Measurements from ENCODE around the gene TRAPPC2L. TPM values are rescaled to one million over a fixed set of nuclear protein-coding genes. Genes with fewer than 3 reads are reported as not detected.
A peak's percentile ranks its signal among the peaks of the same experiment; 100 is the strongest.

TRAPPC2L gene
- total and polyA plus RNA-seq, 2 of the 13 experiments (the other 11 are each of a cell fraction or from before 2014, with no cell fraction given) = 96.3 to 107 TPM

GRCh38 chr16:88810912-88811768 lies 45.8 kb upstream of the TRAPPC2L start (continued):
- no peak; the same call in 1 of the 2 replicates for TF ChIP-seq POLR2G (IDR thresholded peaks at IDR 0.05; ENCODE audit: low read depth, low read length)
- no peak for TF ChIP-seq HMG20B (CRISPR knock-in tag; conservative IDR thresholded peaks at IDR 0.05)
- no peak for TF ChIP-seq ZNF772 (CRISPR knock-in tag; IDR thresholded peaks at IDR 0.05)
- TF ChIP-seq NPAS2 (CRISPR knock-in tag; IDR thresholded peaks at IDR 0.05; ENCODE audit: borderline replicate concordance) = no peak
- TF ChIP-seq ZFP91 (CRISPR knock-in tag; IDR thresholded peaks at IDR 0.05; ENCODE audit: borderline replicate concordance) = no peak
- peak; percentile 81; the same call in 1 of the 2 replicates for TF ChIP-seq TGIF2 (CRISPR knock-in tag; IDR thresholded peaks at IDR 0.05)
- no peak for TF ChIP-seq ETV5 (CRISPR knock-in tag; IDR thresholded peaks at IDR 0.05; ENCODE audit: borderline replicate concordance)
- TF ChIP-seq, protein P1, sequence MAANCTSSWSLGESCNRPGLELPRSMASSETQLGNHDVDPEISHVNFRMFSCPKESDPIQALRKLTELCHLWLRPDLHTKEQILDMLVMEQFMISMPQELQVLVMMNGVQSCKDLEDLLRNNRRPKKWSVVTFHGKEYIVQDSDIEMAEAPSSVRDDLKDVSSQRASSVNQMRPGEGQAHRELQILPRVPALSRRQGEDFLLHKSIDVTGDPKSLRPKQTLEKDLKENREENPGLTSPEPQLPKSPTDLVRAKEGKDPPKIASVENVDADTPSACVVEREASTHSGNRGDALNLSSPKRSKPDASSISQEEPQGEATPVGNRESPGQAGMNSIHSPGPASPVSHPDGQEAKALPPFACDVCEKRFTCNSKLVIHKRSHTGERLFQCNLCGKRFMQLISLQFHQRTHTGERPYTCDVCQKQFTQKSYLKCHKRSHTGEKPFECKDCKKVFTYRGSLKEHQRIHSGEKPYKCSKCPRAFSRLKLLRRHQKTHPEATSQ (CRISPR knock-in tag; IDR thresholded peaks at IDR 0.05; ENCODE audit: borderline replicate concordance) = no peak
- TF ChIP-seq HINFP (CRISPR knock-in tag; IDR thresholded peaks at IDR 0.05; ENCODE audit: low read depth) = no peak; the same call in none of the 2 replicates
- TF ChIP-seq, protein P2, sequence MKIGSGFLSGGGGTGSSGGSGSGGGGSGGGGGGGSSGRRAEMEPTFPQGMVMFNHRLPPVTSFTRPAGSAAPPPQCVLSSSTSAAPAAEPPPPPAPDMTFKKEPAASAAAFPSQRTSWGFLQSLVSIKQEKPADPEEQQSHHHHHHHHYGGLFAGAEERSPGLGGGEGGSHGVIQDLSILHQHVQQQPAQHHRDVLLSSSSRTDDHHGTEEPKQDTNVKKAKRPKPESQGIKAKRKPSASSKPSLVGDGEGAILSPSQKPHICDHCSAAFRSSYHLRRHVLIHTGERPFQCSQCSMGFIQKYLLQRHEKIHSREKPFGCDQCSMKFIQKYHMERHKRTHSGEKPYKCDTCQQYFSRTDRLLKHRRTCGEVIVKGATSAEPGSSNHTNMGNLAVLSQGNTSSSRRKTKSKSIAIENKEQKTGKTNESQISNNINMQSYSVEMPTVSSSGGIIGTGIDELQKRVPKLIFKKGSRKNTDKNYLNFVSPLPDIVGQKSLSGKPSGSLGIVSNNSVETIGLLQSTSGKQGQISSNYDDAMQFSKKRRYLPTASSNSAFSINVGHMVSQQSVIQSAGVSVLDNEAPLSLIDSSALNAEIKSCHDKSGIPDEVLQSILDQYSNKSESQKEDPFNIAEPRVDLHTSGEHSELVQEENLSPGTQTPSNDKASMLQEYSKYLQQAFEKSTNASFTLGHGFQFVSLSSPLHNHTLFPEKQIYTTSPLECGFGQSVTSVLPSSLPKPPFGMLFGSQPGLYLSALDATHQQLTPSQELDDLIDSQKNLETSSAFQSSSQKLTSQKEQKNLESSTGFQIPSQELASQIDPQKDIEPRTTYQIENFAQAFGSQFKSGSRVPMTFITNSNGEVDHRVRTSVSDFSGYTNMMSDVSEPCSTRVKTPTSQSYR (CRISPR knock-in tag; IDR thresholded peaks at IDR 0.05; ENCODE audit: borderline replicate concordance) = 0 out of 2 replicates have a peak, but pooled peaks have one; percentile 70
- no peak for TF ChIP-seq TCF12 (IDR thresholded peaks at IDR 0.05)
- no peak for TF ChIP-seq TCF12 (CRISPR knock-in tag; IDR thresholded peaks at IDR 0.05)
- TF ChIP-seq ZNF34 (CRISPR knock-in tag; IDR thresholded peaks at IDR 0.05; ENCODE audit: borderline replicate concordance) = 0 out of 2 replicates have a peak, but pooled peaks have one; percentile 35
- TF ChIP-seq TBP (CRISPR knock-in tag; IDR thresholded peaks at IDR 0.05) = peak; percentile 28; the same call in 1 of the 2 replicates
- TF ChIP-seq SUZ12 (IDR thresholded peaks at IDR 0.05; ENCODE audit: low read depth, low read length) = no peak
- no peak for TF ChIP-seq FOXK2 (IDR thresholded peaks at IDR 0.05)
- TF ChIP-seq TCF7 (IDR thresholded peaks at IDR 0.05; ENCODE audit: low read depth) = no peak
- no peak for TF ChIP-seq ZNF10 (CRISPR knock-in tag; IDR thresholded peaks at IDR 0.05; ENCODE audit: borderline replicate concordance, low read depth)
- TF ChIP-seq, protein P3, sequence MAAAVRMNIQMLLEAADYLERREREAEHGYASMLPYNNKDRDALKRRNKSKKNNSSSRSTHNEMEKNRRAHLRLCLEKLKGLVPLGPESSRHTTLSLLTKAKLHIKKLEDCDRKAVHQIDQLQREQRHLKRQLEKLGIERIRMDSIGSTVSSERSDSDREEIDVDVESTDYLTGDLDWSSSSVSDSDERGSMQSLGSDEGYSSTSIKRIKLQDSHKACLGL (CRISPR knock-in tag; IDR thresholded peaks at IDR 0.05) = peak; percentile 94; the same call in 1 of the 2 replicates
- TF ChIP-seq ZNF879 (CRISPR knock-in tag; IDR thresholded peaks at IDR 0.05) = no peak
- peak; percentile 49 for TF ChIP-seq ZFP36 (IDR thresholded peaks at IDR 0.05; ENCODE audit: borderline replicate concordance, low read depth, low read length, partially characterized antibody)

Data from HepG2 (cell line).